HepG2 (cell line): ENCODE measurements around the gene FKBP5. TPM values are rescaled to one million over a fixed set of nuclear protein-coding genes. Genes with fewer than 3 reads are reported as not detected.

Experiments used
- CBX1 ChIP-seq: IDR thresholded peaks from one replicate; pipeline ENCODE4 v1.6.1; 2016; ENCODE audit warnings: antibody characterized with exemption, low read depth
- CBX5 ChIP-seq: sonication (generic); formaldehyde crosslinking; IDR thresholded peaks from 2 replicates; pipeline ENCODE4 v1.4.0; 2020; ENCODE audit warnings: missing genetic modification reagents, borderline replicate concordance
- CHD4 ChIP-seq: fragments of 200-600 bp; sonication (generic); IDR thresholded peaks from 2 replicates; pipeline ENCODE4 v1.7.0; 2017; ENCODE audit warnings: mild to moderate bottlenecking, low read length, borderline replicate concordance
- FOXP4 ChIP-seq: sonication (generic); formaldehyde crosslinking; IDR thresholded peaks from 2 replicates; pipeline ENCODE4 v1.4.0; 2020; ENCODE audit warnings: missing genetic modification reagents
- KAT2B ChIP-seq: fragments of 150-350 bp; IDR thresholded peaks from 2 replicates; pipeline ENCODE4 v1.6.1; 2014; ENCODE audit warnings: low read depth, low read length, borderline replicate concordance
- NFYB ChIP-seq: sonication (generic); formaldehyde crosslinking; IDR thresholded peaks from 2 replicates; pipeline ENCODE4 v1.4.0; 2020; ENCODE audit warnings: missing genetic modification reagents
- REXO4 ChIP-seq: sonication (generic); formaldehyde crosslinking; IDR thresholded peaks from 2 replicates; pipeline ENCODE4 v1.8.0; 2022; ENCODE audit warnings: missing genetic modification reagents, mild to moderate bottlenecking, borderline replicate concordance
- ZNF264 ChIP-seq: sonication (generic); formaldehyde crosslinking; IDR thresholded peaks from 2 replicates; pipeline ENCODE4 v1.4.0; 2020; ENCODE audit warnings: missing genetic modification reagents
- ZNF33B ChIP-seq: sonication (generic); formaldehyde crosslinking; IDR thresholded peaks from 2 replicates; pipeline ENCODE4 v1.5.1; 2020; ENCODE audit warnings: mild to moderate bottlenecking, missing genetic modification reagents
- ZNF446 ChIP-seq: sonication (generic); formaldehyde crosslinking; IDR thresholded peaks from 2 replicates; pipeline ENCODE4 v1.5.0; 2020; ENCODE audit warnings: mild to moderate bottlenecking, missing genetic modification reagents
- ZNF563 ChIP-seq: sonication (generic); formaldehyde crosslinking; IDR thresholded peaks from 2 replicates; pipeline ENCODE4 v1.8.0; 2022; ENCODE audit warnings: mild to moderate bottlenecking, moderate library complexity, missing genetic modification reagents
- ZNF737 ChIP-seq: sonication (generic); formaldehyde crosslinking; IDR thresholded peaks from 2 replicates; pipeline ENCODE4 v1.5.0; 2020; ENCODE audit warnings: missing genetic modification reagents, mild to moderate bottlenecking, borderline replicate concordance
- ZNF781 ChIP-seq: sonication (generic); formaldehyde crosslinking; IDR thresholded peaks from 2 replicates; pipeline ENCODE4 v1.5.1; 2020; ENCODE audit warnings: borderline replicate concordance, mild to moderate bottlenecking, missing genetic modification reagents; ENCODE audit errors: not compliant biosample characterization
- ZNF891 ChIP-seq: sonication (generic); formaldehyde crosslinking; IDR thresholded peaks from 2 replicates; pipeline ENCODE4 v1.5.0; 2020; ENCODE audit warnings: mild to moderate bottlenecking, missing genetic modification reagents
- polyA plus RNA-seq, 8 experiments: library from polyadenylated mRNA; depleted of rRNA in 3 of 8; stranded (reverse) in 7 of 8; unstranded in 1 of 8; fragments of >200 nt; fragmentation: Illumina TruSeq in 4 of 8; extraction: Trizol in 4 of 8; gene quantifications; 2 replicates each; pipeline versions ENCODE4 v1.2.1 to v1.2.3, GENCODE V29; 2011 to 2016; ENCODE audit warnings: low read depth in 4 of 8, missing spikeins in 1 of 8, mixed read lengths in 1 of 8; ENCODE audit not compliant: insufficient read depth in 1 of 8
- total RNA-seq, 5 experiments: library from RNA; depleted of rRNA; stranded (reverse); fragments of >200 nt; fragmentation: Illumina TruSeq; extraction: Trizol; gene quantifications; 2 replicates each; pipeline ENCODE4 v1.2.3, GENCODE V29; 2016; ENCODE audit warnings: low read depth in 1 of 5
- TF ChIP-seq, protein P1 (sequence below), 2 experiments: fragments of 450-650 bp in 1 of 2; sonication (generic) in 1 of 2; formaldehyde crosslinking in 1 of 2; IDR thresholded peaks; 2 replicates each; pipeline versions ENCODE4 v1.6.1 to v1.8.0; 2016 to 2022; ENCODE audit warnings: antibody characterized with exemption in 1 of 2, mild to moderate bottlenecking in 1 of 2, missing genetic modification reagents in 1 of 2
- TF ChIP-seq, protein P2 (sequence below): sonication (generic); formaldehyde crosslinking; IDR thresholded peaks from 2 replicates; pipeline ENCODE4 v1.4.0; 2020; ENCODE audit warnings: missing genetic modification reagents

The FKBP5 gene
- total and polyA plus RNA-seq, 2 of the 13 experiments (the other 11 are each of a cell fraction or from before 2014, with no cell fraction given), result 8.0 to 17.4 TPM

- TF ChIP-seq, protein P1, sequence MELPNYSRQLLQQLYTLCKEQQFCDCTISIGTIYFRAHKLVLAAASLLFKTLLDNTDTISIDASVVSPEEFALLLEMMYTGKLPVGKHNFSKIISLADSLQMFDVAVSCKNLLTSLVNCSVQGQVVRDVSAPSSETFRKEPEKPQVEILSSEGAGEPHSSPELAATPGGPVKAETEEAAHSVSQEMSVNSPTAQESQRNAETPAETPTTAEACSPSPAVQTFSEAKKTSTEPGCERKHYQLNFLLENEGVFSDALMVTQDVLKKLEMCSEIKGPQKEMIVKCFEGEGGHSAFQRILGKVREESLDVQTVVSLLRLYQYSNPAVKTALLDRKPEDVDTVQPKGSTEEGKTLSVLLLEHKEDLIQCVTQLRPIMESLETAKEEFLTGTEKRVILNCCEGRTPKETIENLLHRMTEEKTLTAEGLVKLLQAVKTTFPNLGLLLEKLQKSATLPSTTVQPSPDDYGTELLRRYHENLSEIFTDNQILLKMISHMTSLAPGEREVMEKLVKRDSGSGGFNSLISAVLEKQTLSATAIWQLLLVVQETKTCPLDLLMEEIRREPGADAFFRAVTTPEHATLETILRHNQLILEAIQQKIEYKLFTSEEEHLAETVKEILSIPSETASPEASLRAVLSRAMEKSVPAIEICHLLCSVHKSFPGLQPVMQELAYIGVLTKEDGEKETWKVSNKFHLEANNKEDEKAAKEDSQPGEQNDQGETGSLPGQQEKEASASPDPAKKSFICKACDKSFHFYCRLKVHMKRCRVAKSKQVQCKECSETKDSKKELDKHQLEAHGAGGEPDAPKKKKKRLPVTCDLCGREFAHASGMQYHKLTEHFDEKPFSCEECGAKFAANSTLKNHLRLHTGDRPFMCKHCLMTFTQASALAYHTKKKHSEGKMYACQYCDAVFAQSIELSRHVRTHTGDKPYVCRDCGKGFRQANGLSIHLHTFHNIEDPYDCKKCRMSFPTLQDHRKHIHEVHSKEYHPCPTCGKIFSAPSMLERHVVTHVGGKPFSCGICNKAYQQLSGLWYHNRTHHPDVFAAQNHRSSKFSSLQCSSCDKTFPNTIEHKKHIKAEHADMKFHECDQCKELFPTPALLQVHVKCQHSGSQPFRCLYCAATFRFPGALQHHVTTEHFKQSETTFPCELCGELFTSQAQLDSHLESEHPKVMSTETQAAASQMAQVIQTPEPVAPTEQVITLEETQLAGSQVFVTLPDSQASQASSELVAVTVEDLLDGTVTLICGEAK (IDR thresholded peaks at IDR 0.05), result no peak
- TF ChIP-seq, protein P1 (CRISPR knock-in tag; IDR thresholded peaks at IDR 0.05), result no peak
- TF ChIP-seq CBX5 (CRISPR knock-in tag), result no peak
- TF ChIP-seq FOXP4, result 0 out of 2 replicates have a peak, but pooled peaks have one; percentile 15
- peak; percentile 86; the same call in 1 of the 2 replicates for TF ChIP-seq ZNF33B
- no peak for TF ChIP-seq ZNF563 (CRISPR knock-in tag)
- no peak for TF ChIP-seq REXO4 (CRISPR knock-in tag)
- peak; percentile 66; the same call in 1 of the 2 replicates for TF ChIP-seq ZNF446 (CRISPR knock-in tag)
- TF ChIP-seq ZNF781 (CRISPR knock-in tag), result peak; percentile 49
- no peak for TF ChIP-seq NFYB (CRISPR knock-in tag)
- TF ChIP-seq, protein P2, sequence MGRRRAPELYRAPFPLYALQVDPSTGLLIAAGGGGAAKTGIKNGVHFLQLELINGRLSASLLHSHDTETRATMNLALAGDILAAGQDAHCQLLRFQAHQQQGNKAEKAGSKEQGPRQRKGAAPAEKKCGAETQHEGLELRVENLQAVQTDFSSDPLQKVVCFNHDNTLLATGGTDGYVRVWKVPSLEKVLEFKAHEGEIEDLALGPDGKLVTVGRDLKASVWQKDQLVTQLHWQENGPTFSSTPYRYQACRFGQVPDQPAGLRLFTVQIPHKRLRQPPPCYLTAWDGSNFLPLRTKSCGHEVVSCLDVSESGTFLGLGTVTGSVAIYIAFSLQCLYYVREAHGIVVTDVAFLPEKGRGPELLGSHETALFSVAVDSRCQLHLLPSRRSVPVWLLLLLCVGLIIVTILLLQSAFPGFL, result no peak
- TF ChIP-seq ZNF737 (CRISPR knock-in tag), result no peak
- TF ChIP-seq ZNF264 (CRISPR knock-in tag), result no peak; the same call in none of the 2 replicates
- TF ChIP-seq CBX1, result no peak
- no peak for TF ChIP-seq CHD4
- TF ChIP-seq ZNF891, result no peak; the same call in 1 of the 2 replicates
- TF ChIP-seq KAT2B, result no peak
Observed at GRCh38 chr6:35687658-35688604, 784 bp downstream of the FKBP5 start (continued).
